Colonic mucosa (tissue), 4 donors: Measurements from ENCODE around the gene PAPOLA. TPM values are rescaled to one million over a fixed set of nuclear protein-coding genes. Genes with fewer than 3 reads are reported as not detected.

Source experiments
- DNase-seq: peaks from one replicate; pipeline ENCODE4 v3.0.0-alpha.2; 2020
- H3K27ac ChIP-seq: fragments of 200-600 bp; one replicate; pipeline ENCODE4 v1.8.0; 2021
- H3K27me3 ChIP-seq: fragments of 200-600 bp; one replicate; pipeline ENCODE4 v1.8.0; 2021
- H3K36me3 ChIP-seq: fragments of 200-600 bp; one replicate; pipeline ENCODE4 v1.8.0; 2021
- H3K4me1 ChIP-seq: fragments of 200-600 bp; one replicate; pipeline ENCODE4 v1.8.0; 2021; ENCODE audit warnings: mild to moderate bottlenecking
- H3K4me3 ChIP-seq: fragments of 200-600 bp; one replicate; pipeline ENCODE4 v1.8.0; 2021
- H3K9ac ChIP-seq, 2 donors: one replicate each; pipeline ENCODE4 v1.7.0; 2013; ENCODE audit warnings: control low read depth in 2 of 2, low read depth in 2 of 2, low read length in 2 of 2
- H3K9me3 ChIP-seq: fragments of 200-600 bp; one replicate; pipeline ENCODE4 v1.8.0; 2021
- intact Hi-C: fragments of 100-400 bp; cut with DNase I; formaldehyde crosslinking; loops from one replicate; pipeline ENCODE4 v1.14.1; 2022
- total RNA-seq, 2 donors: library from RNA; stranded (reverse); fragmentation: NEBNext Ultra II Directional in 1 of 2; extraction: Animal tissue kit (Norgen Biotek cat#: 25700) in 1 of 2; gene quantifications; one replicate each; pipeline ENCODE4 v1.2.1, GENCODE V29; 2021
- TF ChIP-seq, protein P1 (sequence below): fragments of 200-600 bp; IDR thresholded peaks from one replicate; pipeline ENCODE4 v1.8.0; 2022; ENCODE audit warnings: antibody characterized with exemption, mild to moderate bottlenecking
- donor health status: healthy.
- donor health status: DM: no; HTN: no; CAD: no.
- donor health status: DM: no; HTN: no; CAD: no.

The PAPOLA gene
- total RNA-seq, 2 donors from 2014 or later: 176 to 196 TPM

DNA sequence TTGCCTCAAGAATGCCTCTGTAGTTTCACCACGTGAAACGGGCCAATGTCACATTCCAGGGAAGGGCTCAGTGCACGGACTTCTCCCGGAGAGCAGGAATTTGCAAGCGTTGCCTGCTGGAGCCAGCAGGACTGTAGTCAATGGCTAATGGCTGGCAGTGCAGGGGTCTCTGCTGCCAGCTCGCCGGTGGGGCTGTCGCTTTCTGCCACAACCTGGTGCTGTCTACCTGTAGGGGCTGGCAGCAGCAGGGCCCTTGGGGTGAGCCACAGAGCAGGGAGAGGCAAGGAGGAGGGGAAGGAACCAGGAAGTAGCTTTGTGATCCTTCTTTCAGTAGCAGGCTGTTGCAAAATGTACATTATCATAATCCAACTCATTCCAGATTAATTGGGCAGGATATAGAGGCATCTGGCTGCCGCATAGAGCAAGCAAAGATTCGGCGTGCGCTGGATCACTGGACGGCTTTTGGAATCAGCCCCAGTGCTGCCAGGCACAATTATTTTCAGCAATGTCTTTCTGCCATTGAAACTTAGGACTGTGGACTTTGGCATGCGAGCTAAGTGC, 114.1 kb downstream of the PAPOLA start:
- Histone ChIP-seq H3K27ac (no peak overlapping the region), H3K4me3 (no peak overlapping the region), H3K9me3 (no peaks in the 10 kb centered on the region), H3K27me3 (no peaks in the 10 kb centered on the region), H3K9ac (no peak overlapping the region), H3K36me3 (no peaks in the 10 kb centered on the region), H3K4me1 (no peaks in the 10 kb centered on the region)
- intact Hi-C loops: no loop called here
- DNase-seq: no peak
- TF ChIP-seq, protein P1, sequence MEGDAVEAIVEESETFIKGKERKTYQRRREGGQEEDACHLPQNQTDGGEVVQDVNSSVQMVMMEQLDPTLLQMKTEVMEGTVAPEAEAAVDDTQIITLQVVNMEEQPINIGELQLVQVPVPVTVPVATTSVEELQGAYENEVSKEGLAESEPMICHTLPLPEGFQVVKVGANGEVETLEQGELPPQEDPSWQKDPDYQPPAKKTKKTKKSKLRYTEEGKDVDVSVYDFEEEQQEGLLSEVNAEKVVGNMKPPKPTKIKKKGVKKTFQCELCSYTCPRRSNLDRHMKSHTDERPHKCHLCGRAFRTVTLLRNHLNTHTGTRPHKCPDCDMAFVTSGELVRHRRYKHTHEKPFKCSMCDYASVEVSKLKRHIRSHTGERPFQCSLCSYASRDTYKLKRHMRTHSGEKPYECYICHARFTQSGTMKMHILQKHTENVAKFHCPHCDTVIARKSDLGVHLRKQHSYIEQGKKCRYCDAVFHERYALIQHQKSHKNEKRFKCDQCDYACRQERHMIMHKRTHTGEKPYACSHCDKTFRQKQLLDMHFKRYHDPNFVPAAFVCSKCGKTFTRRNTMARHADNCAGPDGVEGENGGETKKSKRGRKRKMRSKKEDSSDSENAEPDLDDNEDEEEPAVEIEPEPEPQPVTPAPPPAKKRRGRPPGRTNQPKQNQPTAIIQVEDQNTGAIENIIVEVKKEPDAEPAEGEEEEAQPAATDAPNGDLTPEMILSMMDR: no peak

Other genes starting within 250 kb of the PAPOLA start
- 1 to 10 TPM; 3.2 to 5.5 TPM for gene BDKRB1, start 246.2 kb upstream of the PAPOLA start, total RNA-seq
- 10 to 100 TPM; 13.6 to 20.8 TPM for gene ATG2B, start 139.0 kb upstream of the PAPOLA start, total RNA-seq
- 100 to 1,000 TPM; 107 to 168 TPM for gene GSKIP, start 138.9 kb upstream of the PAPOLA start, total RNA-seq
- gene AK7, start 110.3 kb upstream of the PAPOLA start, total RNA-seq: 1 to 10 TPM; 6.2 to 8.6 TPM